ENCODE measurements around the gene DDT.

GRCh38 chr22:23970816-23971486 lies 3.3 kb downstream of the DDT start:
- TF ChIP-seq MAX (IDR thresholded peaks at IDR 0.05) (no peak), EP300 (IDR thresholded peaks at IDR 0.05; ENCODE audit: borderline replicate concordance) (no peak), EGR1 (IDR thresholded peaks at IDR 0.05) (no peak), CREB1 (IDR thresholded peaks at IDR 0.05; ENCODE audit: low read depth) (no peak), TCF12 (IDR thresholded peaks at IDR 0.05; ENCODE audit: low read depth) (no peak)
